Raji (cell line): ENCODE results near the gene MYO1E.

Source experiments
- POLR2A ChIP-seq: IDR thresholded peaks from 2 replicates; pipeline ENCODE4 v1.6.1; 2011; ENCODE audit warnings: low read depth, low read length, control low read depth; ENCODE audit not compliant: insufficient read depth

MYO1E gene

GRCh38 chr15:59224474-59224873, 148.2 kb downstream of the MYO1E start:
- no peak for TF ChIP-seq POLR2A

DNA sequence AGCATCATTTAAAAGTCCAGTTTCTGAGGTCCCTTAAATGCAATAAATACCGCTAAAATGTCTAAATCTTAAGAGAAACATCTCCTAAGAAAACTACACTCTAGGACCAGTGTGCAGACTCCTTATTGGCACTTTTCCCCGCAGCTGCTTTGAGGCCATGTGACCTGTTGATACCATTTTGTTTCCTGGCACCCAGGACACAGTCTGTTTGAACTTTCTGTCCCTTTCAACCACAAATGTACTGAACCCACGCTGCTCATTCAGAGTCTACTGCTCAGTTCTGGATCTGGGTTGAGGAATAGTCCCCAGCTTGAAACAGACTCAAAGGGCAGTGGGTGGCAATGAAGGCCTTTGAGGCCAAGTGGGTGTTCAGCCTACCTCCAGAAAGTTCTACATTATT, 148.9 kb downstream of the MYO1E start:
- TF ChIP-seq POLR2A: no peak

DNA sequence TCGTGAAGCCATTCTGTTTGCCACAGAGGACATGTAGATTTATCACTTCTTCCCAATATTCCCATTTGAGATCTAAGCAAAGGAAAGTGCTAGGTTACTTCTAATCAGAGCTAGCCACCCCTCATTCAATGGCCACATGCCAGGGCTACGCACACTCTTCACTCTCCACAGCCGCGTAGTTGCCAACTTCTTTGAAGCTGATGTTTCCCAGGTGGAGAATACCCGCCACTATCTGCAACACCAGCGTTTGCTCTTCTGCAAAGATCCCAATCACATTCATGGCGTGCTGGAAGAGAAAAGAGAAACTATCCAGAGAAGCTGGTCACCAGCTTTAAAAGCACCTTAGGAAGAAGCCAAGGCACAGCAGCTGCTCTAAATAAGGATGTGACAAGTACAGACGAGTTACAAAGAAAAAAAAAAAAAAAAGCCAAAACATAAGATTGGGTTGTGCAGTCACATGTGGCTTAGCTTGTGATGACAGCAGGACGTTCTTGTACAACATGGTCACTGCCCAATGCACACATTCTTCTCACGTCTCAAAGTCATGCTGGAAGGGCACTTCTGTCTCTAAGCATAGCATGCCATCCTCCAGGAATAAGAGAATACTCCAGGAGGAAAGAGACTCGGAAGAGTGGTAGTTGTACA, 149.6 kb downstream of the MYO1E start:
- TF ChIP-seq POLR2A: no peak

- TF ChIP-seq POLR2A: no peak
These were observed 150.9 kb downstream of the MYO1E start for GRCh38 chr15:59221511-59222505.

DNA sequence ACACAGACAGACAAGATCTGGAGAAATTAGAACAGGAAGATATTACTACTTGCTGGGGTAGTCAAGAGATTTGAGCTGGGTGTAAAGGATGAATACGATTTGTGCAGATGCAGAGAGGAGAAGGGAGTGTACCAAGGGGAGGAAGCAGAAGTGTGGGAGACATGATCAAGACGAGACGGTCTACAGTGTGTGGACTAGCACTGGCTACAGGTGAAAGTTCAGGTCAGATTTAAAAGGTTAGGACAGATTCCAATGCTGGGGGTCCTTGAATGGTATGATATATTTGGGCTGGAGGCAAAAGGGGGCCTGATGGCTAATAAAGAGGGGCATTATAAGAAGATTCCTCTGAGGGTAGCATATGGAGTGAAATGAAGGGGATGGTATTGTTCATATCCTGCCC, 154.0 kb downstream of the MYO1E start:
- TF ChIP-seq POLR2A: no peak

- no peak for TF ChIP-seq POLR2A
These were observed 154.7 kb downstream of the MYO1E start for GRCh38 chr15:59217876-59218498.

DNA sequence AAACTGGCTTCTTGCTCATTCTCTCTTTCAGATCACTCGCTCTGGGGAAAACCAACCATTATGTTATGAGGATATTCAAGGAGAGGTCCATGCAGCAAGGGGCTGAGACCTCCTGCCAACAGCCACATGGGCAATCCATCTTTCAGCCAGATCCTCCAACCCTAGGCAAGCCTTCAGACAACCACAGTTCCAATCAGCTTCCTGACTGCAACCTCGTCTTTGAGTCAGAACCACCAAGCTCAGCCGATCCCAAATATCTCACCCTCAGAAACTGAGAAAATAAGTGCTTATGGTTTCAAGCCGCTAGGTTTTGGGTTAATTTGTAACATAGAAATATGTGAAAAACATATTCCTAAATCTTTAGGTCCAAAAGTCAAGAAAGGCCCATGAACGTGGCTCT, 155.8 kb downstream of the MYO1E start:
- no peak for TF ChIP-seq POLR2A

GRCh38 chr15:59210186-59210585, 162.5 kb downstream of the MYO1E start:
- TF ChIP-seq POLR2A: no peak

DNA sequence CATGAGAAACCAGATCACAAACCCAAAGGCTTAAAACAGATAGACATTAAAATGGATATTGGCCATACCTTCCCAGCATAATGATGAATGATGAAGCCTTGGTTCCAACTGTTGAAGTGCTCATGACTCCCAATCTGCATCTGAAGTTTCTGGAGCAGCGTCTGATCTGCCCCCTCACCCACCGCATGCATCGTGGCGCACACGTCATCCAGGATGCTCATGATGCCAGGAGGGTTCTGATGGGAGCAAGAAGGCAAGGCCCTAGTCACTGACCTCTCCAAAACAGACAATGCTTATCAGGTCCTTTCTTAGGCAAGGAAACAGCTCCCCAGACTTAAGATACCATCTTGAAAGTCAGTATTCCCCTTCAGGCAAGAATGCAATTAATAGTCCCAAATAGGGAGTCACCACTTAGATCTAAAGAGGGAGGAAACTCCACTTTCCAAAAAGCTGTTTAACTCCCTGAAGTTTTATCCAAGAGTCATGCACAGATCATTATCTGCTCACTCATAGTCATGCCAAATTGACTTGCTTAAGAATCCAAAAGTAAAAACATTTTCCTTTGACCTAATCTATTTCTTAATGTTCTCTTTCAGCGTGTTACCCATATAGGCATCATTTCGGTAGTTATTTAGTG, 163.9 kb downstream of the MYO1E start:
- no peak for TF ChIP-seq POLR2A

DNA sequence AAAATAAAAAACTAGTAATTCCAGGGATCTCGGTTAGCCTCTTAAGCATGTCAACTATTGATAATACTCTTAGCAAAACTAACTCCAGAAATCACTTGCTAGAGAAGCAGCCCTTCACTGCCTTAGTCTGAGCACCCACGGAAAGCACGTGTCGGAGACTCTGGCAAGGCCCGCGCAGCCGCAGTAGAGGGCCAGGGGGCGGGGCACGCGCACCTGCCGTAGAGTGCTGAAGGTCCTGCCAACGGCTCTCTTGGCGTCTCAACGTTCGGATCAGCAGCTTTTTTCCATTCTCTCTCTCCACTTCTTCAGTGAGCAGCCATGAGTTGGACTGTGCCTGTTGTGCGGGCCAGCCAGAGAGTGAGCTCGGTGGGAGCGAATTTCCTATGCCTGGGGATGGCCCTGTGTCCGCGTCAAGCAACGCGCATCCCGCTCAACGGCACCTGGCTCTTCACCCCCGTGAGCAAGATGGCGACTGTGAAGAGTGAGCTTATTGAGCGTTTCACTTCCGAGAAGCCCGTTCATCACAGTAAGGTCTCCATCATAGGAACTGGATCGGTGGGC, 166.0 kb downstream of the MYO1E start, which contains the start of gene LDHAL6B:
Gene LDHAL6B, plus strand, starts transcription at position 221 of the 561 bp plus-strand sequence. Its CDS starts 98 bp downstream, at position 319.
- TF ChIP-seq POLR2A: no peak

DNA sequence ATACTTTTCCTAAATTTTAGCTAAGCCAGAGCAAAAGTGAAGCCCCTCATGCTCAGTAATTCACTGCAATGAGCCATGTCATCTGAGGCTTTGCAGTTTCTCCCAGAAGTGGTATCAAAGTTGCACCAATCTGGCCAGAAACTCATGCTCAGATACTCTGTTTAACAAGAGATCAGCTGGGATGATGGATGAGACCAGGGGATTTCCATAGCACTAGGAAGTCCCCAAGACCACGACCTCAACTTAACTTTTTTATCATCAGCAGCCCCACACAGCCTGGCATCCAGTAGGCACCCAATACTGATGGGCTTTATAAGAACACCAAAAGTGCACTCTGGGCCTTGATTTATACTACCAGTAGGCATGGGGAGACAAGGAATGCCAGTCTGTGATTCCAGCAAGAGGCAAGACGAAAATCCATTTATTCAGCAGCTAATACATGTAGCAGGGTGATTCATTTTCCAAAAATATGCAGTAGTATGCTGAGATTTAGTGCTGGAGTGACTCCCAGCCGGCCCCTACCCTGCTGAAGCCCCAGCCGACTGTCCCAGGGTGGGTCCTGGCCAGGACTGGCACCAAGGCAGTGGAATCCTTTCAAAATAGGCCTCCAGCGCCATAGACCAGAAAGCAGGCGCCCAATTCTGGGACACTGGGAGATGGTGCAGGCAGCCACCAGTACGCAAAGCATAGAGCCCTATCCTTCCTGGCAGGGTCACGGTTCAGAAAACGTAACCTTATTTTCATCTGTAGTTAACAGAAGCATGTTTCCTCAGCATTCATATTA, 166.6 kb downstream of the MYO1E start:
- TF ChIP-seq POLR2A: no peak

DNA sequence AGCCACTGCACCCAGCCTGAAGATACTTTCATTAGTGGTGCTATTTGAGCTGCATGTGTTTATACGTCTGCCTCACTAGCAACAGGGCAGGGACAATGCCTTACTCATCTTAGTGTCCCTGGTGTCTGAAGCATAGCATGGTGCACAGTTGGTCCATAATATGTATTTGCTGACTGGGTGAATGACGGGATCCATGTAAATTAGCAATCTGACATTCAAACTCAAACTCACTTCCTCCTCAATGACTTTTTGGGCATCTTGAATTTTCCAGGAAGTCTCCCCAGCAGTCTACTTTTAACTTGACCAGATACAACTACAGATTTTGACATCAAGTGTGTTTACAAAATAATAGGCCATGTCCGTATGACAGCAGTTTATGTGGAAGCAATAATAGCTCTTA, 169.0 kb downstream of the MYO1E start:
- TF ChIP-seq POLR2A: no peak

DNA sequence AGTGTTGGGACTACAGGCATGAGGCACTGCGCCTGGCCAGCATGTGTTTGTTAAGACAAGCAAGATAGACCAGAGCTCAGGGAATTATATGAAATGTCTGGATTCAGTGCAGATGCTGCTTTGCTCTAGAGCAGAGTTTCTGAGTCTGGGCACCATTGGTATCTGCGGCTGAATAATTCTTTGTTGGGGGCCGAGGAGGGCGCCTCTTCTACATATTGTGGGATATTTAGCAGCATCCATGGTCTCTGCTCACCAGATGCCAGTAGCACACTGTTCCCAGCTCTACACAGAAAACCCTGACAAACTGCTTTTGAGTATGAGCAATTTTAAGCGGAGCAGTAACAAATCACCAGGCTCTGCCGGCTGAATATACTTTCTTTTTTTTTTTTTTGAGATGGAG, 169.7 kb downstream of the MYO1E start:
- no peak for TF ChIP-seq POLR2A

GRCh38 chr15:59200560-59200959, 172.1 kb downstream of the MYO1E start:
- no peak for TF ChIP-seq POLR2A
